Activated naive CD4-positive, alpha-beta T cell treated with anti-CD3 and anti-CD28 coated beads, Interleukin-2, amount 50 U/mL, for 16 hours (primary cell): ENCODE measurements around the gene OTUD3.
"Not testable (repeated sequence)": the region's sequence is repeated elsewhere in the genome, so short reads cannot be mapped to it uniquely, and the experiment has no call there.

ENCODE experiments used
- DNase-seq: peaks from one replicate; pipeline ENCODE4 v3.0.0-alpha.2; 2020

OTUD3 gene

DNA sequence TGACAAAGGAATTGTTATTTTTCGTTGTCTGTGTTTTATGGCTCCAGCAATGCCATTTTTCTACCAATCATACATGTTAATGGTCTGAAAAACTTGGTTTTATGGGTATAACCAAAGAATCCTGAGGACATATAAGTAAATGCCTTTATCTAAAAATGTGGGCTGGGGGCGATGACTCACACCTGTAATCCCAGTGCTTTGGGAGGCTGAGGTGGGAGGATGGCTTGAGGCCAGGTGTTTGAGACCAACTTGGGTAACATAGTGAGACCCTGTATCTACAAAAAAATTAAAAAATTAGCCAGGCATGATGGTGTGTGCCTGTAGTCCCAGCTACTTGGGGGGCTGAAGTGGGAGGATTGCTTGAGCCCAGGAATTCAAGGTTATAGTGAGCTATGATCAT is 12.7 kb upstream of the OTUD3 start:
- not testable (repeated sequence) for DNase-seq

DNA sequence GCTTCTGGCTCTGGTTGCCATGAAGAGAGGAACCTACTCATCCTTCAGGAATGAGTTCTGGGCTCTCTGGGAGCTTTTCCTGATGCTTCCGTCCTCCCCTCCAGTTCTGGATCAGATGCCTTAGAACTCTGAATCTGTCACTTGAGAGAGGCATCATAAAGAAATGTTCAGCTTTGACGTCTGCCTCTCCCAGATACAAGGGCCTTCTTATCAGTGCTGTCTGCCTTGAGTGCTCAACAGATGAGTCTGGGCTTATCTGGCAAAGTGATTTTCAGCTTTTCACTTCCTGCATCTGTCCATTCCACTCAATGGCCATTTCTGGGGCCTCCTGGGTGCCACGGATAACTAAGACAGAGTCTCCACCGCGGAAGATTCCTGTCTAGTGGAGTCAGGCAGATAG is 12.3 kb upstream of the OTUD3 start:
- no peak for DNase-seq

DNA sequence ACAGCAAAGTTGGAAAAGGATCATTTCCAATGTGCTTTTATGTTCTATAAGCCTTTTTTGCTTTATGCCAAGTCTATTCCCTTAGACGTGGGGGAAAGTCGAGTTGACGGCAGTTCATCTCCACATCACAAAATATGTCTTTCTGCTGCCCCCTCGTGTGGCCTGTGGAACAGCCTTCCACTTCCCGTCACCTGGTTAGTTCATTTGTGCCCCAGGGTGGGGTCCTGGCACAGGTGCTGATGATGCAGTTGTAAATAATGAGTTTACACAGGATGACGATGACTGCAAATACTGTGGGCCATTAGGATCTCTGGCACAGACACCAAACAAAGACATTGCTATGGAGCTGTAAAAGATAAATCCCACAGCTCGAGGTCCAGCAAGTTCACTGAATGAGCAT is 10.0 kb upstream of the OTUD3 start:
- DNase-seq = no peak

DNA sequence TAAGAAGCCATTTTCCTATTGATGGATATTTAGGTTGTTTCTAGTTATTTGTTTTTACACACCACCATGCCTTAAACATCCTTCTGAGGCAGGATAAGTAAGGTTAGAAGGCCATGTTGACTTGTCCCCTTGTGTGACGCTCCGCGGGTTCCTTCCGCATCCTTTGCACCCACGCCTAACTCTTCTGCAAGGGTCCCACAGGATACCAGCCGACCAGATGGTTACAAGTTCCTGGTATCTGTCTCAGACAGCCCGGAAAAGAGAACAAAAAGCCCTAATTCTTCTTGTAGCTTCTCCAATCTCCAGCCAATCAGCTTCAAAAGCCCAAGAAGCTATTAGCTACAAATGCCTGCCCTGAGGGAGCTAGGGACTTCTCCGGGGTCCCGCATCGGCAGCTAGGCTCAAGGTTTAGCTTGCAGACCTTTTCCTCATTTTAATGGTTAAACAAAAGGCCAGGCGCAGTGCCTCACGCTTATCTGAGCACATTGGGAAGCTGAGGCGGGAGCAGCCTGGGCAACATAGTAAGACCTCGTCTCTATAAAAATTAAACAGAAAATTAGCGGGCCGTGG is 4.9 kb upstream of the OTUD3 start:
- no peak for DNase-seq

DNA sequence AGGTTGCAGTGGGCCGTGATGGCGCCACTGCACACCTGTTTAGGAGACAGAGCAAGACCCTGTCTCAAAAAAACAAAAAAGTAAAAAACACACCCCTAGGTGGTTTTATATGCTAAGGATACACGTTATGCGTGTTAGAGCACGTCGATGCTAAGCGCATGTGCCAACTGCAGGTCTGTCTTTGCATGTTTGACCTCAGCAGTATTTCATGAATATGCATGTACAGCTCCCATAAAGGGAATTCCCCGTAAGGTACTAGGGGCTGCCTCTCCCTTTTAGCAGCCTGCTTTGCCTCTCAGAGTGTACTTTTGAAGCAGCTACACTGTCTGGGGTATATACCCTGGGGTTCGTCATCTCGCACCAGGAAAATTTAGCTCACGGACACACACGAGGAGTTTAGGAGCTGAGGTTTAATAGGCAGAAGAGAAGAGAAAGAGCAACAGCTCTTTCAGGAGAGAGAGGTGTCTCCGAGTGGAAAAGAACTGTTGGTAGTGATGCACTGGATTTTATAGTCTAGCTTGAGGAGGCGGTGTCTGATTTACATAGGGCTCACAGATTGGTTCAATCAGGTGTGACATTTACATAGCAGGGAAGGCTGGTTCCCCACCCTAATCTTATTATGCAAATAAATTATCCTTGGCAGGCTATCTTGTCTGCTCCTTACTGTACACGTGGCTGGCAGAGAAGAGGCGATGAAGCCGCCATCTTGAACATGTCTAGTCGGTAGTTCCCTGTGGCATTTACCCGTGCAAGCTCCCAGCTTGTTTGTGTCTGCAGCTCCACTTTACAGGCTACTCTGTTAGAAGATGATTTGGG is 4.2 kb upstream of the OTUD3 start:
- no peak for DNase-seq

DNA sequence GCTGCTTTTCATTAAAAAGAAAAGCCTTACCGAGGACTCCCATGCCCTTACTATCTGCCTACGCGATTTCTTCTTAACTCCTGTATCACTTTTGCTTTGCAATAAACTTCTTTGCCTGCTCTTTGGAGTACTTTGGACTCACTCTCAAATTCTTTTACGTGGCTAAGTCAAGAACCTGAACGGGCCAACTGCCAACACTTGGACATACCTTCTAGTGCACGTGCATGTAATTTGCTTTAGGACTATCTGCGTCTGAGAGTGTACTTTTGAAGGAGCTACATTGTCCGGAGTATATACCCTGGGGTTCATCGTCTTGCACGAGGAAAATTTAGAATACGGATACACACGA is 3.6 kb upstream of the OTUD3 start:
- no peak for DNase-seq

DNA sequence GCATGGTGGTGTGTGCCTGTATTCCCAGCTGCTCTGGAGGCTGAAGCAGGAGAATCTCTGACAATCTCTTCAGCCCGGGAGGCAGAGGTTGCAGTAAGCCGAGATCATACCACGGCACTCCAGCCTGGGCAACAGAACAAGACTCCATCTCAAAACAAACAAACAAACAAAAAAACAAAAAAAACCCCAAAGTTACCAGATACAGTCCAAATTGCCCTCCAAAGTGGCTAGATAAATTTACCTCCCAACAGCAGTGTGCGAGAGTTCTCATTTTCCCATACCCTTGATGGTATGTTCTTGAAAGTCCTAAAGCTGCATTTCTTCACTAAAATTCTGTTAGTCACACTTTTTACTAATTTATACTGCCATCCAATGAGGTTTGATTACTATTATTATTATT is 3.0 kb upstream of the OTUD3 start:
- no peak for DNase-seq

DNA sequence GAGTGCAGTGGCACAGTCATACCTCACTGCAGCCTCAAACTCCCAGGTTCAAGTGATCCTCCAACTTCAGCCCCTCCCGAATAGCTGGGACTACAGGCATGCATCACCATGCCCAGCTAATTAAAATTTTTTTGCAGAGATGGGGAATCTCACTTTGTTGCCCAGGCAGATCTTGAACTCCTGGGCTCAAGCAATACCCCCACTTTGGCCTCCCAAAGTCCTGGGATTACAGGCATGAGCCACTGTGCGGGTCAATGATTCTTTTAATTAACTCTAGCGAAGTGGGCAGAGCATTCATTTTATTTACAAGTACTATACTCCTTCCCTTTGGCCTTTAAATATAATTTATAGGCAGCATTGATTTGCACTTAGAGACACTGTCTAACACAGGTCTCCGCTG is 2.5 kb upstream of the OTUD3 start:
- DNase-seq = no peak

DNA sequence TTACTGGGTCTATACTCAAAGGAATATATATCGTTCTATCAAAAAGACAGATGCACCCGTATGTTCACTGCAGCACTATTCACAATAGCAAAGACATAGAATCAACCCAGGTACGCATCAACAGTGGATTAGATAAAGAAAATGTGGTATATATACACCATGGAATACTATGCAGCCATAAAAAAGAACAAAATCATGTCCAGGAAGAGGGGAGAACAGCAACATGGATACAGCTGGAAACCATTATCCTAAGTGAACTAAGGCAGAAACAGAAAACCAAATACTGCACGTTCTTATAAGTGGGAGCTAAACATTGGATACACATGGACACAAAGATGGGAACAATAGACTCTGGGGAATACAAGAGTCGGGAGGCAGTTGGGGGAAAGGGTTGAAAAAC is 1.4 kb upstream of the OTUD3 start:
- DNase-seq = not testable (repeated sequence)

DNA sequence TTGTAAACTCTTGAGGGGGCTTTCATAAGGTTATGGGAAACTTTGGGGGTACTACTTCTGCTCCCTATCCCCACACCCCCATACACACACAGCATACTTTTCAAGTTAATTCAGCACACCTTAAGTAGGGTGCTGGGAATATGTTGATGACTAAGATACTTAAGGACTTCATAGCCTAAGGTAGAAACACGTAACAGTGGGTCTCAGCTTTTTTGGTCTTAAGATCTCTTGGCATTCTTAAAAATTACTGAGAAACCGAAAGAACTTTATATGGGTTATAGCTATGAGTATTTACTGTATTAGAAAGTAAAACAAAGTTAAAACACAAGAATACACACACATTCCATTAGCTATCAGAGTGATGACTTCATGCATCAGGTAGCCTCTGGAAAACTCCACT is 2.1 kb downstream of the OTUD3 start:
- DNase-seq = no peak

DNA sequence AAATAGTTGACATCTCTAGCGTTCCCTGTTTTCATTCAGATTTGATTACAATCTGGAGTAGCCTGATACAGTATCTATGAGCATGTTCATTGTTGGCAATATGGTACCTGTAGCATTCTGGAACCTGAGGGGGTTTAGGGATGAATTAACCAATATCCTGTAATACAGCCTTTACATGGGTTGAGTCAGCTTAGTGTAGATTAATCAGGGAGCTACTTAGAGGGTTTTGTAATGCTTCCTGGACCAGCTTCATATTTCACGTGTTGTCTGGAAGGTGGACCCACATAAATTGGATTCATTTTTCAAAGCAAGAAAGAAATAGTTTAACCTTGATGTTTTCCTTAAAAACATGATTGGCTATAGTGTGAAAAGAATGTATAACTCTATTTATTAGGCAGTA is 3.6 kb downstream of the OTUD3 start:
- DNase-seq = no peak

DNA sequence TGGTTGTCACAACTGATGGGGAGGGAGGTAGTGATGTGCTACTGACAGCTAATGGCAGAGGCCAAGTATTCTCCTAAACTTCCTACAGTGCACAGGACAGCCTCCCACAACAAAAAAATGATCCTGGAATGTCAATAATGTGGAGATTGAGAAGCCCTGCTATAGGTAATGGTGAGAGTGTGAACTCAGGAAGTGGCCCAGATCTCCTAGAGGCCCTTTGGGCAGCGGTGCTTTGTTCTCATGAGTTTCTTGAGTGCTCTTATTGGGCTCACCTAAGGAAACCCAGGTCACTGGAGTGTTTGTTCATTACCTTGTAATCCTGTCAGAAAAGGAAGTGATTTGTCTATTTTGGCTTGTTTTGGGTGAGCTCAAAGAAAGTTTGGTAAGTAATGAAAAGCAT is 5.9 kb downstream of the OTUD3 start:
- DNase-seq = no peak

DNA sequence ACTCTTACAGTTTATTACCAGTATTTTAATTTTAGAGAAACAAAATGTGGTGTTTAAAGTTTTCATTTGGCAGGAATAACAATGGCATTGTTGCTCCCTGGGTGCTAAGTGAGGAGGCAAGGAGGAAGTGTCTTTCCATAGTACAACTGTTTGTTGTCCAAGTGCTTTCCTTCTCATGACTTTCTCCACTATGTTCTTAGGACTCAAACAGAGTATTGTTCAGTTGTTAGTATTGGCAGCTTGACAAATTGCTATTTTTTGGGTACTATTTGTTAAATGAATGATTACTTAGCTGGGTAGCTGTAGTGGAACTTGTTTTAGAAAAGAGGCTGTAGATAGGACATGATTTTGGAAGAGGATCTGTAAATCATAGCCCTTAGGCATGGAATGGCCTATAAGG is 7.5 kb downstream of the OTUD3 start:
- DNase-seq = no peak

DNA sequence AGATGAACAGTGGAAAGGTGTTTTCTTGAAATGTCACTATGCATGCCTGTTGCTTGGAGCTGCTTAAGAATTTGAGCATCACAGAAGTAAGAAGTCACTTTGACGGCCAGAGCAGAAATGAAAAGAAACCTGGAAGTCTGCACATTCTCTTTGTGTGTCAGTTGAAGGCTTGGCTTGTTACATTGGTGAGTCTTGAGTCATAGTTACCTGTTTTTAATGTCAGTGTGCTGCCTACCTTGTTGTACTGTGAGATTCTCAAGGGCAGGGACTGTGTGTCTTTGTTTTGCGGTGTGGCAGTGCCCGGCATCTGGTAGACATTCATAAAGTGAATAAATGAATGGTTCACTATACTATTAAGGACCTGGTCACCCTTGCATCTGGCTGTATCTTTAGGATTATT is 9.9 kb downstream of the OTUD3 start:
- DNase-seq = no peak

DNA sequence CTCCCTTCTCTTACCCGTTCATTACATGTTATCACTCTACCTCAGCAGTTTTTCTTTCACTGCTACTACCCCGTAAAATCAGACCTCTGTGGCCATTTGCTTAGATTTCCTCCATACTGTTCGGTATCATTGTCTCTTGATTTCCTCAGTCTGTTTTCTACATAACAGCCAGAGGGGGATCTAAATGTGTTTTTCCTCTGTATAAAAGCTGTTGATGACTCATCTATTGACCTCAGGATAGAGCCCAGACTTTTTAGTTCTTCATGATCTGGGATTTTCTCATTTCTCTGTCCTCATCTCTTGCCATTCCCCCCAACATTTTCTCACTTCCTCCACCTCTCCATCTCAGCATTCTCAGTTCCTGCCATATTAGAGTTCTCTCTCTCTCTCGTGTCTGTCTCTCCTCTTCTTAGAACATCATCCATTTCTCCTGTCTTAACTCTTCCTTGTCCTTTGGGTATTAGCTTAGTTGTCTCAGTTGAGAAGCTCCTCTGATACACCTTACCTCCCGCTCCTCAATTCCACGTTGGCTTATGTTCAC is 10.5 kb downstream of the OTUD3 start:
- DNase-seq = no peak

DNA sequence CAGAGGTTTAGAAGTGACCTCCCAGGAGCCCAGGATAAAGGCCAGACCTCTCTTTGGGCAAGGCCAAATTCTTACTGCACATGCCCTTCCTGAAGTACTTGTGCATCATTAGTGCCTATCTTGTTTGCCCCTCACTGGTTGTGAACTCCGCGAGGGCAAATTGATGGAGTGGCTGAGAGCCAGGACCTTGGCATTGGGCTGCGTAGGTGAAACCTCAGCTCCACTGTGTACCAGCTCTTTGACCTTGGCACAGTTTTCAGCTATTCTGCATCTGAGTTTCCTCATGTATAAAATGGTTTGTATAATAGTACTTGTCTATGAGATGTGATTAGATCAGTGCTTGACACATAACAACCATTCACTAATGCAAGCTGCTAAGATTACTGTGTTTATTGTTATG is 11.5 kb downstream of the OTUD3 start:
- no peak for DNase-seq

DNA sequence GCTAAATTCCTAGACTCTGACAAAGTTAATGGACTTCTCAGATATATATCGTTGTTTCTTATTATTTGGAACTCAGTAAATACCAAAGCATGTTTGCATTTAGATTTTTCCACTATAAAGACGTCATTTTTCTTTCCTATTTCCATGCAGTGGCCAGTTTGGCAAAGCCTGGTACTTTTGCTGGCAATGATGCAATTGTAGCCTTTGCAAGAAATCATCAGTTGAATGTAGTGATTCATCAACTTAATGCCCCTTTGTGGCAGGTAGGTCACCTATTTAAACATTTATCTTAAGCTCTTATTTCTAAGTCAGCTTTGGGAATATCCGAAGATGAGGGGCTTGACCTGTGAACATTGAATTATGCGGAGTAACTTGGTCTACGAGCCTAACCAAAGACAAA is 12.0 kb downstream of the OTUD3 start:
- DNase-seq = no peak

DNA sequence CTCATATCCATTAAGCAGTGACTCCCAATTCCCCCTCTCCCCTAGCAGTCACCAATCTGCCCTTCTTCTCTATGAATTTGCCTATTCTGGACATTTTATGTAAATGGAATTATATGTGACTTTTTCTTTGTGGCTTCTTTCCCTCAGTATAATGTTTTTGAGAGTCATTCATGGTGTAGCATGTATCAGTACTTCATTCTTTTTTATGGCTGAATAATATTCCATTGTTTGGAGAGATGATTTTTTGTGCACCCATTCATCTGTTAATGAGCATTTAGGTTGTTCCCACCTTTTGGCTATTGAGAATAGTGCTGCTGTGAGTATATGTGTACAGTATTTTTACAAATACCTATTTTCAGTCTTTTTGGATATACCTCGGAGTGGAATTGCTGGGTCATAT is 19.5 kb downstream of the OTUD3 start:
- no peak for DNase-seq

DNA sequence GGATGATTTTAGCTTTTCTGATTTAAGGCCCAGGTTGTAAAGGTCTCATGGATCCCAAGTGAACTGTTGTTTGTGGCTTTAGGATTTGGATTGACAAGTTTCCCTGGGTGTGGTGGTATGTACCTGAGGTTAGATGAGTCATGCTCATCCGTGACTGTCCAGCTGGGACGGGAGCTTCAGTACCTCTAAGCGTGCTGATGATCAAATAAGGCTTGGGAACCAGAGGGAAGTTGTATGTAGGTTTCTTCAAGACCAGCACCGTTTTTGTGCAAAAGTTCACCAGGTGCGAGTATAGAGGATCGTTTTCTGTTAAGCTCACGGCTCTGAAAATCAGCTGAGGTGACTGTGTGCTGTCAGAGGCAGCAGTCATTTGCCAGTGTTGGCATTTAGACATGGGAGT is 21.4 kb downstream of the OTUD3 start:
- no peak for DNase-seq

DNA sequence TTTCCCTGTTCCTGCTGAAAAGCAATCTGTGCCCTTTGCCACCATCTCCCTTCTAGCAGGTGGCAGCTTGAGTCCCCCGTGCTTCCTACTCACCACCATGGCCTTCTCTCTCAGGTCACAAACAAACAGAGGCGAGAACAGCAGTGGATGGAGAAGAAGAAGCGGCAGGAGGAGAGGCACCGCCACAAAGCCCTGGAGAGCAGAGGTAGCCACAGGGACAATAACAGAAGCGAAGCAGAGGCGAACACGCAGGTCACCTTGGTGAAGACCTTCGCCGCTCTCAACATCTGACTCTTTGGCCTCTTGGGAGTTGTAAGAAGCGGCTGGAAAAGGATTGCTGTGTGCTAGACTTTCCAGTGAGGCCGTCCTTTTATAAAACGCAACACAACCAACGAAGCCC is 25.3 kb downstream of the OTUD3 start:
- no peak for DNase-seq

DNA sequence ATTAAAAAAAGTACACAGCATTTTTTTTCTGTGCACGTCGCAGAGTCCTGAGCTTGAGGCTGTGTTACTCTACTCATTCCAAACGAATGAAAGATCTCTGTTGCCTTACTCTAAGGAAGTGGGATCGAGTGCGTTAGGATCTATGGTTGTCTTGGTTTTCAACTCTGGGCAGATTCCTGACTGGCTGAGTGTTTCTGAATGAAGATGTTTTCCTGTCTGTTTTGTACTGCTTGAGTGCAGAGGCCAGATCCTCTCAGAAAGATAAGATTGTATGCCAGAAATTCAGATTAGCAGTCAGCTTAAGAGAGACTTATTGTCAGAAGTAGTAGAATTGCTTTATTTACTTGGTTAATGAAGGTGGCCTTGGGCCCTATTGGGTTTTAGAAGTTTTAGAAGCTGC is 27.2 kb downstream of the OTUD3 start:
- DNase-seq = no peak

DNA sequence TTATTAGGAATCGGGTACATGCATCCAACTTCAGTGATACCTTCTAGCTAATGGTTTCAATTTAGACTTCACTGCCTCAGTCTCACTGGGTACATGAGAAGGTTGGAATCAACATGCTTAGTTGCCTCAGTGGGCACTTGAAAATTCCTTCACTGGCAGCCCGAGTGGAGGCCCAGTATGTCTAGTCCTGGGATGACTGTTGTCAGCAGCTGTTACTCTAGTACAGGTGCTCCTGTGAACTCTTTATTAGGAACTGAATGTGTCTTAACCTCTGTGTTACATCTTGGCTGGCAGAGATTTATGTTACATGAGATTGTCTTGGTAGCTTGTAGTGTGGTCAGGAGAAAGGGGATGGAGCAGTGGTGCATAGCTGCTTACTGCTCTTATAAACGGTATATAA is 27.8 kb downstream of the OTUD3 start:
- no peak for DNase-seq

DNA sequence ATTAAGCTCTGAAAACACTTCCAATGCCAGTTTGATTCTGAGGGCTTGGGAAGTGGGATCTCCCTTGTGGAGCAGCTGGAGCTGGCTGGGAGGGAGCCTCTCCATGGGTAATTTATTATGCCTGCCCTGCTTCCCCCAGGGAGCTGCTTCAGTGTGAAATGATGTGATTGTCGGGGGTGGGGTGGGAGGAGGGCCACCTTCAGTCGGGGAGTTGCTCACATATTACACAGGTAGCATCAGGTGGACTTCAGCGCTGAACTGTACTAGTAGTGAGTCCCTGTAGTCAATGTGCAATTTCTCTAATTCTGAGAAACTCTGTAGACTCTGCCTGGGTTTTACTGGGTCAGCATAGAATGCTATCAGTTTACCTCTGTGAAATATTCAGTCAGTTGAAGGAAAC is 28.5 kb downstream of the OTUD3 start:
- DNase-seq = no peak

DNA sequence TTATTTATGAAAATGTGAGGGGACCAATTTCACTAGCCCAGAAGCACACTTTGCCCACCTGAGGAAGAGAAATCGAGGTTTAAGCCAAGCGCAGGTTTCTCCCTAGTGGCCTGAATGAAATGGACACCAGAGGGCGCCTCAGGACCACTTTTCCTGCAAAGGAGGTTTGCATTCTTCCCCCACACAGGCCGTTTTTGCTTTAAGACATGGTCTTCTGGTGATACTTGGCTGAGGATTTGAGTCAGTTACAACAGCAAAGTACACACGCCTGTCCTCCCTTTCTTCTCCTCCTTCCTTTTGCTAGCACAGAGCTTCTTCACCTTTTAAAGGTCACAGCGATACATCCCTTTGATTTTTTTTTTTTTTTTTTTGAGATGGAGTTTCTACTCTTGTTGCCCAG is 35.9 kb downstream of the OTUD3 start:
- DNase-seq = peak; percentile 82

DNA sequence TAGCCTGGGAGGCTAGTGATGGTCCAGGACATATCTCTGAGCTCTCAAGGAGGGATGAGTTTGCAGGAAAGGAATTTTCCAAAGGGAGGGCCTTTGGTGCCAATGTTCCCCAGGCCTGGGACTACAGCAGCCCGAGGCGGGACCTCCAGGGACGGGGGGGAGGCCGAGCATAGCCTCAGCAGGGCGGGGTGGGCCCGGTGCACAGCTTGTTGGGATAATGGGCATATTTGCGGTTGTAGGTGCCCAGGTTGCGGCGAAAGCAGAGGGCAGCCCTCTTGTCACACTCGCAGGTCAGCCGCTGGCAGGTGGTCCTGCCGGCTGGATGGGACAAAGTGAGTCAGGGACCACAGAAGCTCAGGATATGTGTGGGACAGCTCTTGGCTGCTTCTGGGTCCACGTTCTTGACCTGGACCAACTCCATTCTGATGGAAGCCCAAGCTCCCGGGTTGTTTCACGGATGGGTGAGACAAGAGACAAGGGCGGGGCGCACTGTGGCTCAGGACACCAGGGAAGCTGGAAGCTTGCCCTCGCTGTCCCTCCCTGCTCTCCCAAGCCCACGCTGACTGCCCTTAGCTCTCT is 38.0 kb downstream of the OTUD3 start:
- DNase-seq = no peak
